Stimulated activated CD8-positive, alpha-beta memory T cell treated with anti-CD3 and anti-CD28 coated beads, Interleukin-4, amount 100 ng/mL, for 1 hour (primary cell): Measurements from ENCODE around the gene ACOX1.

Experiments
- DNase-seq, 2 donors: peaks; one replicate each; pipeline ENCODE4 v3.0.0-alpha.2; 2020; ENCODE audit warnings: low read depth in 2 of 2, low spot score in 1 of 2

ACOX1 gene

GRCh38 chr17:75978938-75979704 lies at the start of gene ACOX1, which contains the start of gene TEN1:
Gene ACOX1, minus strand, starts transcription at chr17:75979166. Its CDS starts 93 bp downstream, at chr17:75979073.
Gene TEN1, plus strand, starts transcription at chr17:75979240. Its CDS starts 6,953 bp downstream, at chr17:75986193.
- peak; percentile 92 to 94 for DNase-seq

GRCh38 chr17:76027159-76027839 lies 48.3 kb upstream of the ACOX1 start, which contains the start of gene EVPL:
Gene EVPL, minus strand, starts transcription at chr17:76027306. Its CDS starts 108 bp downstream, at chr17:76027198.
- no peak for DNase-seq

- no peak for DNase-seq
Observed at GRCh38 chr17:76026714-76027158, 47.8 kb upstream of the ACOX1 start.

- no peak for DNase-seq
Observed at GRCh38 chr17:76025294-76025693, 46.3 kb upstream of the ACOX1 start.

GRCh38 chr17:76024353-76024752 lies 45.4 kb upstream of the ACOX1 start:
- DNase-seq = no peak

GRCh38 chr17:76023900-76024237 lies 44.9 kb upstream of the ACOX1 start:
- no peak for DNase-seq

- DNase-seq = no peak
Observed at GRCh38 chr17:76022973-76023899, 44.3 kb upstream of the ACOX1 start.

GRCh38 chr17:76022285-76022684 lies 43.3 kb upstream of the ACOX1 start:
- no peak for DNase-seq

- DNase-seq = no peak
Observed at GRCh38 chr17:76019833-76020467, 41.0 kb upstream of the ACOX1 start.

- no peak for DNase-seq
Observed at GRCh38 chr17:76018801-76019200, 39.8 kb upstream of the ACOX1 start.

GRCh38 chr17:76018340-76018680 lies 39.3 kb upstream of the ACOX1 start:
- DNase-seq = no peak

GRCh38 chr17:76017481-76018339 lies 38.7 kb upstream of the ACOX1 start:
- no peak for DNase-seq

GRCh38 chr17:76014925-76015261 lies 35.9 kb upstream of the ACOX1 start:
- no peak for DNase-seq

GRCh38 chr17:76014100-76014924 lies 35.3 kb upstream of the ACOX1 start:
- DNase-seq = peak; percentile 50 to 51

GRCh38 chr17:76013377-76013932 lies 34.5 kb upstream of the ACOX1 start:
- DNase-seq = no peak

- no peak for DNase-seq
Observed at GRCh38 chr17:76011951-76012350, 33.0 kb upstream of the ACOX1 start.

- DNase-seq = no peak
Observed at GRCh38 chr17:76009969-76010661, 31.1 kb upstream of the ACOX1 start.

- DNase-seq = no peak
Observed at GRCh38 chr17:76009447-76009846, 30.5 kb upstream of the ACOX1 start.
